H1 (cell line): ENCODE results near the gene CTNNA3. TPM values are rescaled to one million over a fixed set of nuclear protein-coding genes. Genes with fewer than 3 reads are reported as not detected.

ENCODE experiments used
- CTCF ChIA-PET: fragments of 300-600 bp; sonication (Branson Sonifier 250); formaldehyde crosslinking; loops from one replicate; lab custom pipeline; 2021; ENCODE audit not compliant: partially characterized antibody; lab: Charles Lee
- POLR2A ChIA-PET: fragments of 300-600 bp; sonication (Branson Sonifier 250); formaldehyde crosslinking; loops from one replicate; lab custom pipeline; 2021; ENCODE audit warnings: inconsistent platforms; ENCODE audit not compliant: partially characterized antibody; lab: Charles Lee
- DNase-seq, 2 experiments: peaks; one replicate each; pipeline versions ENCODE4 v3.0.0 to v3.0.0-alpha.2; 2010 to 2022; ENCODE audit warnings: low spot score in 2 of 2, low read depth in 1 of 2, mixed read lengths in 1 of 2
- FAIRE-seq: peaks from 2 replicates; lab custom pipeline; 2011; peaks lifted over from hg19 to GRCh38; lab: Jason Lieb, UNC
- H2AFZ ChIP-seq: 2 replicates; pipeline ENCODE4 v1.8.1; 2012; ENCODE audit warnings: low read length, inconsistent platforms
- H2AK5ac ChIP-seq: 2 replicates; pipeline ENCODE4 v1.6.1; 2013; ENCODE audit warnings: low read depth, low read length
- H2BK120ac ChIP-seq: replicated peaks from 2 replicates; pipeline ENCODE3; 2013; ENCODE audit warnings: low read depth, low read length, inconsistent platforms
- H2BK12ac ChIP-seq: 2 replicates; pipeline ENCODE4 v1.6.1; 2013; ENCODE audit warnings: low read depth, low read length
- H2BK15ac ChIP-seq: 2 replicates; pipeline ENCODE4 v1.6.1; 2013; ENCODE audit warnings: low read length
- H2BK20ac ChIP-seq: 2 replicates; pipeline ENCODE4 v1.6.1; 2013; ENCODE audit warnings: low read length
- H2BK5ac ChIP-seq: 2 replicates; pipeline ENCODE4 v1.6.1; 2013; ENCODE audit warnings: low read depth, low read length
- H3K14ac ChIP-seq: 2 replicates; pipeline ENCODE4 v1.6.1; 2013; ENCODE audit warnings: inconsistent platforms; ENCODE audit not compliant: insufficient read length
- H3K18ac ChIP-seq: 2 replicates; pipeline ENCODE4 v1.6.1; 2013; ENCODE audit warnings: low read length; ENCODE audit errors: extremely low read depth
- H3K23ac ChIP-seq: 2 replicates; pipeline ENCODE4 v1.6.1; 2013; ENCODE audit warnings: inconsistent platforms; ENCODE audit not compliant: insufficient read length
- H3K23me2 ChIP-seq: 2 replicates; pipeline ENCODE4 v1.6.1; 2013; ENCODE audit warnings: low read depth, low read length
- H3K27ac ChIP-seq: 2 replicates; pipeline ENCODE4 v1.6.1; 2011; ENCODE audit warnings: low read depth, low read length, inconsistent platforms
- H3K27me3 ChIP-seq, 4 experiments: replicated peaks in 1 of 4; 1 replicate in 1 of 4; 2 replicates in 3 of 4; pipeline versions ENCODE4 v1.6.1 to v1.8.1; 2011 to 2013; ENCODE audit warnings: low read length in 3 of 4, mild to moderate bottlenecking in 3 of 4, inconsistent platforms in 2 of 4, mixed read lengths in 2 of 4, moderate library complexity in 1 of 4; ENCODE audit not compliant: control insufficient read depth in 3 of 4, insufficient read depth in 3 of 4; ENCODE audit errors: extremely low read depth in 1 of 4
- H3K36me3 ChIP-seq, 4 experiments: 2 replicates each; pipeline versions ENCODE4 v1.6.1 to v1.8.1; 2011 to 2013; ENCODE audit warnings: mild to moderate bottlenecking in 4 of 4, low read length in 3 of 4, moderate library complexity in 2 of 4, control low read depth in 1 of 4, inconsistent platforms in 1 of 4; ENCODE audit not compliant: insufficient read depth in 4 of 4, control insufficient read depth in 2 of 4
- H3K4ac ChIP-seq: replicated peaks from 2 replicates; pipeline ENCODE3; 2013; ENCODE audit warnings: low read length, low read depth, mixed read lengths, inconsistent platforms; ENCODE audit not compliant: insufficient read length
- H3K4me1 ChIP-seq, 4 experiments: replicated peaks in 1 of 4; 1 replicate in 1 of 4; 2 replicates in 3 of 4; pipeline versions ENCODE4 v1.6.1 to v1.8.1; 2011 to 2013; ENCODE audit warnings: low read length in 3 of 4, inconsistent platforms in 2 of 4, mixed read lengths in 1 of 4; ENCODE audit not compliant: insufficient read depth in 4 of 4, control insufficient read depth in 3 of 4
- H3K4me2 ChIP-seq, 2 experiments: 2 replicates each; pipeline versions ENCODE4 v1.6.1 to v1.8.1; 2011 to 2013; ENCODE audit warnings: low read depth in 2 of 2, low read length in 2 of 2, control low read depth in 1 of 2, inconsistent platforms in 1 of 2, mild to moderate bottlenecking in 1 of 2; ENCODE audit not compliant: insufficient read depth in 1 of 2
- H3K4me3 ChIP-seq, 4 experiments: fragments of 200-600, 300-600 bp in 1 of 4; sonication (generic), shearing (Covaris generic), sonication (Bioruptor Twin) in 1 of 4; 2 replicates each; pipeline versions ENCODE4 v1.5.1 to v1.8.1; 2011 to 2016; ENCODE audit warnings: low read length in 4 of 4, low read depth in 3 of 4, control low read depth in 2 of 4, inconsistent platforms in 2 of 4, mild to moderate bottlenecking in 2 of 4, mixed read lengths in 1 of 4, moderate library complexity in 1 of 4; ENCODE audit not compliant: insufficient read depth in 2 of 4; ENCODE audit errors: extremely low read depth in 1 of 4
- H3K56ac ChIP-seq: replicated peaks from 2 replicates; pipeline ENCODE3; 2013; ENCODE audit warnings: low read depth, mild to moderate bottlenecking, mixed read lengths, low read length, inconsistent platforms; ENCODE audit not compliant: insufficient read length
- H3K79me1 ChIP-seq: 2 replicates; pipeline ENCODE4 v1.6.1; 2013; ENCODE audit warnings: low read depth, low read length, control low read depth
- H3K79me2 ChIP-seq, 2 experiments: 2 replicates each; pipeline versions ENCODE4 v1.6.1 to v1.8.1; 2012 to 2013; ENCODE audit warnings: low read length in 2 of 2, mild to moderate bottlenecking in 2 of 2, inconsistent platforms in 1 of 2; ENCODE audit not compliant: insufficient read depth in 2 of 2, control insufficient read depth in 1 of 2
- H3K9ac ChIP-seq, 4 experiments: replicated peaks in 1 of 4; 1 replicate in 1 of 4; 2 replicates in 3 of 4; pipeline versions ENCODE4 v1.6.1 to v1.8.1; 2011 to 2013; ENCODE audit warnings: low read depth in 3 of 4, low read length in 3 of 4, control low read depth in 2 of 4, mild to moderate bottlenecking in 2 of 4, moderate library complexity in 2 of 4, inconsistent platforms in 1 of 4; ENCODE audit errors: extremely low read depth in 1 of 4
- H3K9me3 ChIP-seq, 2 experiments: 2 replicates each; pipeline versions ENCODE4 v1.6.1 to v1.8.1; 2012 to 2013; ENCODE audit warnings: mild to moderate bottlenecking in 2 of 2, moderate library complexity in 2 of 2, control low read depth in 1 of 2, inconsistent platforms in 1 of 2, low read depth in 1 of 2, low read length in 1 of 2, mixed read lengths in 1 of 2; ENCODE audit not compliant: insufficient read depth in 2 of 2
- H4K20me1 ChIP-seq, 2 experiments: replicated peaks in 1 of 2; 2 replicates each; pipeline versions ENCODE3 to v1.8.1; 2011 to 2013; ENCODE audit warnings: inconsistent platforms in 2 of 2, low read length in 2 of 2, mild to moderate bottlenecking in 1 of 2; ENCODE audit not compliant: insufficient read depth in 2 of 2, control insufficient read depth in 1 of 2
- H4K5ac ChIP-seq: 2 replicates; pipeline ENCODE4 v1.6.1; 2013; ENCODE audit warnings: low read length, low read depth, mixed read lengths, inconsistent platforms; ENCODE audit not compliant: insufficient read length
- H4K8ac ChIP-seq: 2 replicates; pipeline ENCODE4 v1.8.0; 2013; ENCODE audit warnings: mild to moderate bottlenecking, moderate library complexity, low read length, inconsistent platforms; ENCODE audit not compliant: insufficient read depth; ENCODE audit errors: extremely low read depth
- H4K91ac ChIP-seq: replicated peaks from 2 replicates; pipeline ENCODE3; 2013; ENCODE audit warnings: low read length, mixed read lengths, inconsistent platforms; ENCODE audit not compliant: insufficient read length
- BCL11A ChIP-seq, 2 experiments: IDR thresholded peaks; one replicate each; pipeline ENCODE4 v1.6.1; 2011; ENCODE audit warnings: low read depth in 2 of 2, low read length in 2 of 2, mild to moderate bottlenecking in 2 of 2
- BRCA1 ChIP-seq: IDR thresholded peaks from 2 replicates; pipeline ENCODE4 v1.6.1; 2012; ENCODE audit warnings: low read depth, low read length, improper control_type of control experiment
- CEBPB ChIP-seq: IDR thresholded peaks from 2 replicates; pipeline ENCODE4 v1.6.1; 2012; ENCODE audit warnings: low read depth, low read length
- E2F6 ChIP-seq: IDR thresholded peaks from 2 replicates; pipeline ENCODE4 v1.6.1; 2012; ENCODE audit warnings: inconsistent platforms
- GABPA ChIP-seq: IDR thresholded peaks from 2 replicates; pipeline ENCODE4 v1.6.1; 2011; ENCODE audit warnings: mild to moderate bottlenecking, low read length, moderate library complexity, borderline replicate concordance; ENCODE audit not compliant: insufficient read depth
- POLR2AphosphoS5 ChIP-seq: IDR thresholded peaks from 2 replicates; pipeline ENCODE4 v1.6.1; 2011; ENCODE audit warnings: low read depth, low read length
- RFX5 ChIP-seq: IDR thresholded peaks from 2 replicates; pipeline ENCODE4 v1.6.1; 2011; ENCODE audit warnings: low read depth, low read length, improper control_type of control experiment, borderline replicate concordance
- RXRA ChIP-seq: IDR thresholded peaks from 2 replicates; pipeline ENCODE4 v1.6.1; 2011; ENCODE audit warnings: low read depth, mild to moderate bottlenecking, low read length, moderate library complexity; ENCODE audit not compliant: insufficient read depth
- SRF ChIP-seq: IDR thresholded peaks from 2 replicates; pipeline ENCODE4 v1.6.1; 2011; ENCODE audit warnings: mild to moderate bottlenecking, low read depth, low read length, moderate library complexity
- SUZ12 ChIP-seq: fragments of 200-600 bp; sonication (generic); IDR thresholded peaks from 2 replicates; pipeline ENCODE4 v1.6.1; 2012; ENCODE audit warnings: mild to moderate bottlenecking, inconsistent platforms, low read length, moderate library complexity, mixed read lengths
- TCF12 ChIP-seq: IDR thresholded peaks from 2 replicates; pipeline ENCODE4 v1.6.1; 2011; ENCODE audit warnings: low read depth, mild to moderate bottlenecking, low read length
- WGBS, 2 experiments: shearing (Covaris generic) in 1 of 2; methylation state at CpG; one replicate each; pipeline versions ENCODE4 v1.1.6 to v1.1.7; 2013 to 2015; ENCODE audit warnings: low lambda C conversion rate in 2 of 2, mixed read lengths in 2 of 2, inconsistent platforms in 1 of 2, low coverage in 1 of 2, missing lambda C conversion rate in 1 of 2; ENCODE audit not compliant: insufficient replicate concordance in 2 of 2, insufficient coverage in 1 of 2, insufficient read length in 1 of 2; ENCODE audit errors: extremely low coverage in 1 of 2, missing lambda C conversion rate in 1 of 2; 5-methylcytosine and 5-hydroxymethylcytosine counted together
- polyA plus RNA-seq, 7 experiments: library from polyadenylated mRNA; depleted of rRNA in 3 of 7; stranded (reverse) in 5 of 7; unstranded in 2 of 7; fragments of >200 nt in 5 of 7; fragments of 200-250 nt in 2 of 7; gene quantifications; 1 replicate in 5 of 7; 2 replicates in 1 of 7; 4 replicates in 1 of 7; pipeline versions ENCODE4 v1.2.1 to v1.2.3, GENCODE V29; 2011 to 2013; ENCODE audit warnings: missing spikeins in 2 of 7, mixed read lengths in 2 of 7
- total RNA-seq: library from RNA; stranded (reverse); fragmentation: NEBNext Ultra II Directional; extraction: Animal tissue kit (Norgen Biotek cat#: 25700); gene quantifications from 2 replicates; pipeline ENCODE4 v1.2.1, GENCODE V29; 2021
- TF ChIP-seq, protein P1 (sequence below), 3 experiments: IDR thresholded peaks; 1 replicate in 2 of 3; 2 replicates in 1 of 3; pipeline versions ENCODE4 v1.5.1 to v1.6.1; 2011; ENCODE audit warnings: low read length in 3 of 3, mild to moderate bottlenecking in 3 of 3, inconsistent platforms in 2 of 3, low read depth in 1 of 3, moderate library complexity in 1 of 3; ENCODE audit not compliant: insufficient read depth in 1 of 3; ENCODE audit errors: control extremely low read depth in 1 of 3

CTNNA3 gene
- total and polyA plus RNA-seq, 2 of the 8 experiments (the other 6 are each of a cell fraction or from before 2014, with no cell fraction given): 1.3 to 1.5 TPM

GRCh38 chr10:67211680-67212079, 484.3 kb downstream of the CTNNA3 start:
- no peak for FAIRE-seq
- Histone ChIP-seq H3K4ac (no peak overlapping the region), H2BK120ac (no peak overlapping the region), H2BK5ac (no peak overlapping the region), H2BK12ac (no peak overlapping the region), H4K91ac (no peak overlapping the region), H3K18ac (no peak overlapping the region), H3K9ac (no peak overlapping the region), H2AFZ (no peak overlapping the region), H3K27me3 (peaks cover 0 to 1% (median 0%) of the 10 kb centered on the region in 4 experiments; a peak in 1 of 7 replicates), H3K79me1 (no peaks in the 10 kb centered on the region), H2AK5ac (no peak overlapping the region), H3K14ac (no peak overlapping the region), H3K4me3 (no peak overlapping the region), H4K5ac (no peak overlapping the region), H3K36me3 (no peaks in the 10 kb centered on the region), H2BK20ac (no peak overlapping the region), H3K79me2 (no peaks in the 10 kb centered on the region), H2BK15ac (no peak overlapping the region), H3K27ac (no peak overlapping the region), H3K23ac (no peak overlapping the region), H3K4me1 (no peaks in the 10 kb centered on the region), H4K20me1 (no peaks in the 10 kb centered on the region), H3K56ac (no peak overlapping the region), H3K23me2 (no peaks in the 10 kb centered on the region), H3K9me3 (no peaks in the 10 kb centered on the region), H3K4me2 (no peak overlapping the region), H4K8ac (no peak overlapping the region)
- ChIA-PET CTCF (interaction anchor here (0.6 kb wide), 1 partner anchor 345 kb away, joined by 5 read pairs; no protein-coding TSS in a partner anchor), POLR2A (no interaction called here)
- no peak for DNase-seq
- 93% methylated on average over 1 of the region's 1 CpG; no CpG with 5 or more reads in 1 of the 2 experiments for WGBS, 2 experiments
- no peak for TF ChIP-seq E2F6
- no peak for TF ChIP-seq POLR2AphosphoS5
- no peak for TF ChIP-seq SUZ12
- no peak for TF ChIP-seq RXRA
- no peak for TF ChIP-seq RFX5
- no peak for TF ChIP-seq BRCA1
- no peak for TF ChIP-seq SRF
- TF ChIP-seq GABPA: no peak
- TF ChIP-seq, protein P1, sequence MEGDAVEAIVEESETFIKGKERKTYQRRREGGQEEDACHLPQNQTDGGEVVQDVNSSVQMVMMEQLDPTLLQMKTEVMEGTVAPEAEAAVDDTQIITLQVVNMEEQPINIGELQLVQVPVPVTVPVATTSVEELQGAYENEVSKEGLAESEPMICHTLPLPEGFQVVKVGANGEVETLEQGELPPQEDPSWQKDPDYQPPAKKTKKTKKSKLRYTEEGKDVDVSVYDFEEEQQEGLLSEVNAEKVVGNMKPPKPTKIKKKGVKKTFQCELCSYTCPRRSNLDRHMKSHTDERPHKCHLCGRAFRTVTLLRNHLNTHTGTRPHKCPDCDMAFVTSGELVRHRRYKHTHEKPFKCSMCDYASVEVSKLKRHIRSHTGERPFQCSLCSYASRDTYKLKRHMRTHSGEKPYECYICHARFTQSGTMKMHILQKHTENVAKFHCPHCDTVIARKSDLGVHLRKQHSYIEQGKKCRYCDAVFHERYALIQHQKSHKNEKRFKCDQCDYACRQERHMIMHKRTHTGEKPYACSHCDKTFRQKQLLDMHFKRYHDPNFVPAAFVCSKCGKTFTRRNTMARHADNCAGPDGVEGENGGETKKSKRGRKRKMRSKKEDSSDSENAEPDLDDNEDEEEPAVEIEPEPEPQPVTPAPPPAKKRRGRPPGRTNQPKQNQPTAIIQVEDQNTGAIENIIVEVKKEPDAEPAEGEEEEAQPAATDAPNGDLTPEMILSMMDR (IDR thresholded peaks at IDR 0.05; ENCODE audit: control extremely low read depth in 1 of 3, insufficient read depth in 1 of 3, low read depth in 1 of 3, low read length in 3 of 3): no peak
- TF ChIP-seq TCF12: no peak
- TF ChIP-seq BCL11A (IDR thresholded peaks at IDR 0.05; ENCODE audit: low read depth in 2 of 2, low read length in 2 of 2): no peak
- TF ChIP-seq CEBPB: no peak
